ENCODE data around the gene ARHGAP30.
A peak's percentile ranks its signal among the peaks of the same experiment; 100 is the strongest.

The ARHGAP30 gene

GRCh38 chr1:161054232-161054631 is 15.5 kb downstream of the ARHGAP30 start:
- H3K9me3 ChIP-seq (ENCODE audit: control insufficient read depth, low read length): no peaks in the 10 kb centered on the region
- no peak overlapping the region for H3K4me3 ChIP-seq (ENCODE audit: insufficient read depth, low read depth, low read length)
- H3K27ac ChIP-seq (ENCODE audit: insufficient read depth, low read depth, low read length, poor library complexity, severe bottlenecking): no peak overlapping the region
- no peaks in the 10 kb centered on the region for H3K4me1 ChIP-seq (ENCODE audit: control insufficient read depth, insufficient read depth, low read length)
- no peaks in the 10 kb centered on the region for H3K27me3 ChIP-seq (ENCODE audit: control insufficient read depth, insufficient read depth, low read length, poor library complexity, severe bottlenecking)
- 88% methylated on average over 4 of the region's 4 CpGs for WGBS, 2 experiments
- H3K36me3 ChIP-seq (ENCODE audit: control insufficient read depth, insufficient read depth, low read length): no peaks in the 10 kb centered on the region

- no peaks in the 10 kb centered on the region for H3K36me3 ChIP-seq (ENCODE audit: control insufficient read depth, insufficient read depth, low read length)
- peaks cover 10% of the 10 kb centered on the region for H3K27me3 ChIP-seq (ENCODE audit: control insufficient read depth, insufficient read depth, low read length, poor library complexity, severe bottlenecking)
- H3K4me3 ChIP-seq (ENCODE audit: insufficient read depth, low read depth, low read length): no peak overlapping the region
- no peaks in the 10 kb centered on the region for H3K9me3 ChIP-seq (ENCODE audit: control insufficient read depth, low read length)
- 72 to 88% methylated on average over 3 of the region's 3 CpGs for WGBS, 2 experiments
- no peak overlapping the region for H3K27ac ChIP-seq (ENCODE audit: insufficient read depth, low read depth, low read length, poor library complexity, severe bottlenecking)
- no peaks in the 10 kb centered on the region for H3K4me1 ChIP-seq (ENCODE audit: control insufficient read depth, insufficient read depth, low read length)
Observed at GRCh38 chr1:161052899-161053298, 16.8 kb downstream of the ARHGAP30 start.

DNA sequence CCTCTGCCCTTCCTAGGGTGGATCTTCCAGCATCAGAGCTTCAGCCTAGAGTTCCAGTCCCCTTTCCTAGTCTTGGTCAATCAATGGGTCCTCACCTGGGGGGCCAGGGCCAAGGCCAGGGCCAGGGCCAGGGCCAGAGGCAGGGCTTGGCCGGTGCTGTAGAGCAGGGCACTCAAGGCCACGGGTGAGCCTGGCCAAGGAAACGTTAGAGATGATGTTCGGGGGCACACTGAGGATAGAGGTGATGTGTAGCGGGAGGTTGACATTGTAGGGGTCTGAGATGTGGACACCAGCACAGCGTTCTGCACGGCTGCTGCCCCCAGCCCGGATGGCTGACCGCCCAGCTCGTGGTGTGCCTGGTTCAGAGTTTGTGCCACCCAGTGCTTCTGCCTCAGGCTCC is 18.5 kb downstream of the ARHGAP30 start:
- H3K27me3 ChIP-seq (ENCODE audit: control insufficient read depth, insufficient read depth, low read length, poor library complexity, severe bottlenecking): peaks cover 13% of the 10 kb centered on the region
- H3K4me3 ChIP-seq (ENCODE audit: insufficient read depth, low read depth, low read length): no peak overlapping the region
- H3K36me3 ChIP-seq (ENCODE audit: control insufficient read depth, insufficient read depth, low read length): no peaks in the 10 kb centered on the region
- H3K9me3 ChIP-seq (ENCODE audit: control insufficient read depth, low read length): no peaks in the 10 kb centered on the region
- no peaks in the 10 kb centered on the region for H3K4me1 ChIP-seq (ENCODE audit: control insufficient read depth, insufficient read depth, low read length)
- no peak overlapping the region for H3K27ac ChIP-seq (ENCODE audit: insufficient read depth, low read depth, low read length, poor library complexity, severe bottlenecking)
- 92 to 93% methylated on average over 10 of the region's 10 CpGs for WGBS, 2 experiments

GRCh38 chr1:161048949-161049722 is 20.6 kb downstream of the ARHGAP30 start:
- H3K27me3 ChIP-seq (ENCODE audit: control insufficient read depth, insufficient read depth, low read length, poor library complexity, severe bottlenecking): peaks cover 13% of the 10 kb centered on the region
- peaks cover 4% of the 10 kb centered on the region for H3K4me1 ChIP-seq (ENCODE audit: control insufficient read depth, insufficient read depth, low read length)
- no peak overlapping the region for H3K27ac ChIP-seq (ENCODE audit: insufficient read depth, low read depth, low read length, poor library complexity, severe bottlenecking)
- no peaks in the 10 kb centered on the region for H3K36me3 ChIP-seq (ENCODE audit: control insufficient read depth, insufficient read depth, low read length)
- no peaks in the 10 kb centered on the region for H3K9me3 ChIP-seq (ENCODE audit: control insufficient read depth, low read length)
- WGBS, 2 experiments: 91 to 92% methylated on average over 5 of the region's 5 CpGs
- H3K4me3 ChIP-seq (ENCODE audit: insufficient read depth, low read depth, low read length): no peak overlapping the region

- Histone ChIP-seq H3K4me3 (ENCODE audit: insufficient read depth, low read depth, low read length) (no peak overlapping the region), H3K27me3 (ENCODE audit: control insufficient read depth, insufficient read depth, low read length, poor library complexity, severe bottlenecking) (peaks cover 13% of the 10 kb centered on the region), H3K4me1 (ENCODE audit: control insufficient read depth, insufficient read depth, low read length) (peaks cover 6% of the 10 kb centered on the region), H3K36me3 (ENCODE audit: control insufficient read depth, insufficient read depth, low read length) (peaks cover 5% of the 10 kb centered on the region), H3K27ac (ENCODE audit: insufficient read depth, low read depth, low read length, poor library complexity, severe bottlenecking) (no peak overlapping the region), H3K9me3 (ENCODE audit: control insufficient read depth, low read length) (no peaks in the 10 kb centered on the region)
- 95 to 96% methylated on average over 18 of the region's 18 CpGs for WGBS, 2 experiments
Observed at GRCh38 chr1:161047436-161048420, 22.0 kb downstream of the ARHGAP30 start.

DNA sequence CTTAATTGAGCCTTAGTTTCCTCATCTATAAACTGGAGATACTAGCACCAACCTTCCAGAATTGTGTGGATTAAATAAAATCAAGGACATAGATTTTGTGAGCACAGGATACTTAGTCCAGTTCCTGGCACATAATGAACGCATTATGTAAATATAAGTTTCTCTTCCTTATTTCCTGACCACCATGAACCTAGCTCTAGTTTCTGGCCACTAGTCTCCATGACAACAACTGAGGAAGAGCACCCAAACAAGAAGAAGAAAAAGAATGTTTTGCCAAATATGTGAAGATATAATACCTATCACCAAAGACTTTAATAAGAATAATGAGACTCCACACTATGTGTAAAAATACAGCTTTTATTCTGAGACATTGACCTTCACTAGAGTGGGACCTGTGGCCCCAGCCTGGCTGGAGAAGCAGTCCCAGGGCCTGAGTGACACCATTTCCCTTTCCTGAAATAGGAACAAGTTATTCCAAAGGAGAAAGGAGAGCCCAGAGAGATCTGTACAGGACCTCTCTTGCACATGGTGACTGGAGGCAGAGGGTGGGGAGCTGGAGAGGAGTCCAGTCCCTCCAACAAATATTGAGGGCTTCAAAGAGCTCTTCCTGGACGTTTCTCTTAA is 23.0 kb downstream of the ARHGAP30 start:
- Histone ChIP-seq H3K27ac (ENCODE audit: insufficient read depth, low read depth, low read length, poor library complexity, severe bottlenecking) (no peak overlapping the region), H3K27me3 (ENCODE audit: control insufficient read depth, insufficient read depth, low read length, poor library complexity, severe bottlenecking) (peaks cover 13% of the 10 kb centered on the region), H3K4me1 (ENCODE audit: control insufficient read depth, insufficient read depth, low read length) (peaks cover 6% of the 10 kb centered on the region), H3K4me3 (ENCODE audit: insufficient read depth, low read depth, low read length) (peak overlapping the region; percentile 64), H3K36me3 (ENCODE audit: control insufficient read depth, insufficient read depth, low read length) (peaks cover 7% of the 10 kb centered on the region), H3K9me3 (ENCODE audit: control insufficient read depth, low read length) (no peaks in the 10 kb centered on the region)
- 81 to 88% methylated on average over 2 of the region's 2 CpGs for WGBS, 2 experiments

- WGBS, 2 experiments: 1% methylated on average over 29 of the region's 29 CpGs
- peaks cover 13% of the 10 kb centered on the region for H3K27me3 ChIP-seq (ENCODE audit: control insufficient read depth, insufficient read depth, low read length, poor library complexity, severe bottlenecking)
Observed at GRCh38 chr1:161045736-161046604, 23.7 kb downstream of the ARHGAP30 start, which contains the start of gene USF1. Gene USF1 (minus strand): TSS chr1:161045977. CDS start chr1:161043275, 2,702 bp downstream.

DNA sequence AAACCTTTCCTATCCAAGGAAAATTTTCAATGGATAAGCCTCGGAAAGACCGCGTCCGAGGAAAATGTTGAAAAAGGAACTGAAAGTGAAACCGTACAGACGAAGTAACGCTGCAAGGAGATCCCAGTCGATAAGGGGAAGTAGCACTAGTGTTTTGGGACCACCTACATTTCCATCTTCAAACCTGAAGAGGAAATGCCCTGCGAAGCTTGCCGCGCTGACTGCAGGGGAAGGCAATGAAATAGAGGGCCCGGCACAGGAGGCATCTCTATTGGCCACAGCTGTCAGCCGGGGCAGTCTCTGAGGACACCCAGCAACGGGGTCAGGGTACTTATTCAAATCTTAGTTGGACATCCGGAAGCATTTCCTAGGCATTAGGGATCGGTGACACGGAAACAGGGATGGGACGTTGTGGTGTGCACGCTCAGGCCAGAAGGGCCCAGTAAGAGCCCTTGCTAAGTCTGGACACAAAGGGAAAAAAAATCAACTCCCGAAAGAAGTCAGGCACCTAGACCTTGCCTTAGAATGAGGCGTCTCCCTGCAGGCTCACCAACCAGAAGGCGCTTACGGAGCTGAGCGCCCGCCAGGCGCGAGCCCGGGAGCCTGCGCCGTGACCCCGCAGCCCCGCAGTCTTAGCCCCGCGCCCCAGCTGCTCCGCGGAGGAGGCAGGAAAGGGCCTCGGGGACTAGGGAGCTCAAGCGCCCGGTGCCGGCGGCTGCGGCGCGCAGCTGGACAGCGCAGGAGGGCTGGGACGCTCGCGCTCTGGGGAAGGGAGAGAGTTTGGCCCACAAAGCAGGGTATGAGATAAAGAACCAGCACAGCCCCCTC is 24.6 kb downstream of the ARHGAP30 start:
- WGBS, 2 experiments: 2% methylated on average over 48 of the region's 48 CpGs
- H3K27me3 ChIP-seq (ENCODE audit: control insufficient read depth, insufficient read depth, low read length, poor library complexity, severe bottlenecking): peaks cover 13% of the 10 kb centered on the region

More at GRCh38 chr1:161045736-161046604, 23.7 kb downstream of the ARHGAP30 start, which contains the start of gene USF1:
- peaks cover 6% of the 10 kb centered on the region for H3K4me1 ChIP-seq (ENCODE audit: control insufficient read depth, insufficient read depth, low read length)
- H3K9me3 ChIP-seq (ENCODE audit: control insufficient read depth, low read length): no peaks in the 10 kb centered on the region
- H3K36me3 ChIP-seq (ENCODE audit: control insufficient read depth, insufficient read depth, low read length): peaks cover 7% of the 10 kb centered on the region
- H3K4me3 ChIP-seq (ENCODE audit: insufficient read depth, low read depth, low read length): peak within 1 kb of the TSS; percentile 64
- H3K27ac ChIP-seq (ENCODE audit: insufficient read depth, low read depth, low read length, poor library complexity, severe bottlenecking): peak within 1 kb of the TSS; percentile 96

GRCh38 chr1:161044535-161044907 is 25.2 kb downstream of the ARHGAP30 start:
- H3K4me3 ChIP-seq (ENCODE audit: insufficient read depth, low read depth, low read length): peak overlapping the region; percentile 64
- H3K4me1 ChIP-seq (ENCODE audit: control insufficient read depth, insufficient read depth, low read length): peaks cover 6% of the 10 kb centered on the region
- peak overlapping the region; percentile 96 for H3K27ac ChIP-seq (ENCODE audit: insufficient read depth, low read depth, low read length, poor library complexity, severe bottlenecking)
- peaks cover 20% of the 10 kb centered on the region for H3K36me3 ChIP-seq (ENCODE audit: control insufficient read depth, insufficient read depth, low read length)
- no peaks in the 10 kb centered on the region for H3K9me3 ChIP-seq (ENCODE audit: control insufficient read depth, low read length)
- H3K27me3 ChIP-seq (ENCODE audit: control insufficient read depth, insufficient read depth, low read length, poor library complexity, severe bottlenecking): peaks cover 13% of the 10 kb centered on the region

More for the DNA sequence above, 24.6 kb downstream of the ARHGAP30 start:
- peak overlapping the region; percentile 96 for H3K27ac ChIP-seq (ENCODE audit: insufficient read depth, low read depth, low read length, poor library complexity, severe bottlenecking)
- H3K4me3 ChIP-seq (ENCODE audit: insufficient read depth, low read depth, low read length): peak overlapping the region; percentile 64
- H3K4me1 ChIP-seq (ENCODE audit: control insufficient read depth, insufficient read depth, low read length): peaks cover 6% of the 10 kb centered on the region
- peaks cover 14% of the 10 kb centered on the region for H3K36me3 ChIP-seq (ENCODE audit: control insufficient read depth, insufficient read depth, low read length)
- H3K9me3 ChIP-seq (ENCODE audit: control insufficient read depth, low read length): no peaks in the 10 kb centered on the region

Data from ectodermal cell (in vitro differentiated cells).